ENCODE results near the gene HP1BP3.

The HP1BP3 gene

DNA sequence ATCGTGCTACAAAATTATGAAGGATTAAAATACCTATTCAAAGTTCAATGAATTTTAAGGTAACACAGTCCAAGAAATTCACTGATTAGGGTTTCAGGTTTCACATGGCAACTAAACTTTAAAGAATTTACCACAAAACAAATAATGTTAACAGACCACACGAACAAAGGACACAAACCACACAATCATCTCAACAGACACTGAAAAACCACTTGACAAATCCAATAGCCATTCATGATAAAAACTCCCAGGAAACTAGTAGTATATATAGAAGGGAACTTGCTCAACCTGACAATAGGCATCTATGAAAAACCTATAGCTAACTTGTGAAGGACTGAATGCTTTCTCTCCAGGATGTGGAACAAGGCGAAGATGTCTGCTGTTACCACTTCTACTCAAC lies 33.5 kb downstream of the HP1BP3 start:
- Histone ChIP-seq H3K27ac (ENCODE audit: low read depth, low read length, poor library complexity, severe bottlenecking) (no peak overlapping the region), H3K9me3 (ENCODE audit: low read length) (no peaks in the 10 kb centered on the region), H3K4me1 (ENCODE audit: insufficient read depth, low read length, severe bottlenecking) (no peaks in the 10 kb centered on the region), H3F3A (ENCODE audit: insufficient read depth, low read length) (no peaks in the 10 kb centered on the region; the same call in 1 of the 2 replicates), H3K4me3 (ENCODE audit: low read depth, low read length, poor library complexity, severe bottlenecking) (no peak overlapping the region), H3K4me2 (ENCODE audit: low read length) (no peak overlapping the region), H3K79me2 (ENCODE audit: insufficient read depth, low read length) (no peaks in the 10 kb centered on the region), H3K27me3 (ENCODE audit: insufficient read depth, low read length) (no peaks in the 10 kb centered on the region), H3K36me3 (ENCODE audit: insufficient read depth, low read length) (peaks cover 76% of the 10 kb centered on the region), H4K20me1 (ENCODE audit: insufficient read depth, low read length) (0 out of 2 replicates have a peak, but pooled peaks cover 3% of the 10 kb centered on the region), H2AFZ (ENCODE audit: low read length) (no peak overlapping the region), H3K9me2 (ENCODE audit: low read depth, low read length) (no peaks in the 10 kb centered on the region), H3K9ac (ENCODE audit: low read length) (no peak overlapping the region)
- TF ChIP-seq, protein P1, sequence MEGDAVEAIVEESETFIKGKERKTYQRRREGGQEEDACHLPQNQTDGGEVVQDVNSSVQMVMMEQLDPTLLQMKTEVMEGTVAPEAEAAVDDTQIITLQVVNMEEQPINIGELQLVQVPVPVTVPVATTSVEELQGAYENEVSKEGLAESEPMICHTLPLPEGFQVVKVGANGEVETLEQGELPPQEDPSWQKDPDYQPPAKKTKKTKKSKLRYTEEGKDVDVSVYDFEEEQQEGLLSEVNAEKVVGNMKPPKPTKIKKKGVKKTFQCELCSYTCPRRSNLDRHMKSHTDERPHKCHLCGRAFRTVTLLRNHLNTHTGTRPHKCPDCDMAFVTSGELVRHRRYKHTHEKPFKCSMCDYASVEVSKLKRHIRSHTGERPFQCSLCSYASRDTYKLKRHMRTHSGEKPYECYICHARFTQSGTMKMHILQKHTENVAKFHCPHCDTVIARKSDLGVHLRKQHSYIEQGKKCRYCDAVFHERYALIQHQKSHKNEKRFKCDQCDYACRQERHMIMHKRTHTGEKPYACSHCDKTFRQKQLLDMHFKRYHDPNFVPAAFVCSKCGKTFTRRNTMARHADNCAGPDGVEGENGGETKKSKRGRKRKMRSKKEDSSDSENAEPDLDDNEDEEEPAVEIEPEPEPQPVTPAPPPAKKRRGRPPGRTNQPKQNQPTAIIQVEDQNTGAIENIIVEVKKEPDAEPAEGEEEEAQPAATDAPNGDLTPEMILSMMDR (IDR thresholded peaks at IDR 0.05; ENCODE audit: low read length), result no peak
- TF ChIP-seq EZH2 (IDR thresholded peaks at IDR 0.05; ENCODE audit: borderline replicate concordance, low read length), result no peak

DNA sequence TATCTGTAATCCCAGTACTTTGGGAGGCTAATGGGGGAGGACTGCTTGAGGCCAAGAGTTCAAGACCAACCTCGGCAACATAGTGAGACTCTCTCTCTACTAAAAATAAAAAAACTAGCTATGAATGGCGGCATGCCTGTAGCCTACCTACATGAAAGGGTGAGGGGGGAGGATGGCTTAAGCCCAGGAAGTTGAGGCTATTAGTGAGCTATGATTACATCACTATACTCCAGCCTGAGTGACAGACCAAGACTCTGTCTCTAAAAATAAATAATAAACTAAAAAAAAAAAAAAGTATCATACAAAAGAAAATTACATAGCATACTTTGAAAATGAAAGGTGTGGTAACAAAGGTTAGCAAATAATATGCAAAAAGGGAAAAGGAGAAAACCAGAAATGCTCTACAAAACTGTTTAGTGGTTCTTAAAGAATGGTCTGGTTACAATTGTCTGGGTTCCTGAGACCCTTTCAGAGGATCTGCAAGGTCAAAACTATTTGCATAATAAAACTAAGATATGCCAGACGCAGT lies 35.6 kb downstream of the HP1BP3 start:
- Histone ChIP-seq H3K27ac (ENCODE audit: low read depth, low read length, poor library complexity, severe bottlenecking) (no peak overlapping the region), H3K4me3 (ENCODE audit: low read depth, low read length, poor library complexity, severe bottlenecking) (no peak overlapping the region), H3K27me3 (ENCODE audit: insufficient read depth, low read length) (no peaks in the 10 kb centered on the region), H3F3A (ENCODE audit: insufficient read depth, low read length) (no peaks in the 10 kb centered on the region; the same call in 1 of the 2 replicates), H3K4me1 (ENCODE audit: insufficient read depth, low read length, severe bottlenecking) (no peaks in the 10 kb centered on the region), H2AFZ (ENCODE audit: low read length) (no peak overlapping the region), H3K9ac (ENCODE audit: low read length) (no peak overlapping the region), H3K9me2 (ENCODE audit: low read depth, low read length) (no peaks in the 10 kb centered on the region), H4K20me1 (ENCODE audit: insufficient read depth, low read length) (0 out of 2 replicates have a peak, but pooled peaks cover 3% of the 10 kb centered on the region), H3K79me2 (ENCODE audit: insufficient read depth, low read length) (no peaks in the 10 kb centered on the region), H3K9me3 (ENCODE audit: low read length) (no peaks in the 10 kb centered on the region), H3K4me2 (ENCODE audit: low read length) (no peak overlapping the region), H3K36me3 (ENCODE audit: insufficient read depth, low read length) (peaks cover 78% of the 10 kb centered on the region)
- TF ChIP-seq EZH2 (IDR thresholded peaks at IDR 0.05; ENCODE audit: borderline replicate concordance, low read length), result no peak
- TF ChIP-seq, protein P1 (IDR thresholded peaks at IDR 0.05; ENCODE audit: low read length), result no peak

DNA sequence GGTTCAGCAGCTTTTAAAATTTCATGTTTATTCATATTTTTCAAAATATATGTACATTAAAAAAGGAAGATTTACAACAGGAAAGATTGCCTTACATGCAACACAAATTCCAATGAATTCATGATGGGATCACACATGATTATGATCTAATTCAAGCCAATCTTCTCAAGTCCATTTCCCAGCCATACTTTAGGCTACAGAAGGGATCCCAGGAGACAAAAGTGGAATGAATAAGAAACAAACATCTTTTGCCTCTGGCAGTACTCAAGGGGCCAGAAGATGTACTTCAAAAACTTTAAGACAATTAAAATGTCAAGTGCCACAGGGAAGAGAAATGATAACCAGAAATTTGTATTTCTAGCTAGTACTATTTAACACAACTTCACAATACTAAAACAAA lies 44.4 kb downstream of the HP1BP3 start:
- H3K4me2 ChIP-seq (ENCODE audit: low read length), result no peak overlapping the region
- no peaks in the 10 kb centered on the region for H3K79me2 ChIP-seq (ENCODE audit: insufficient read depth, low read length)
- H3K9ac ChIP-seq (ENCODE audit: low read length), result no peak overlapping the region
- no peak overlapping the region for H2AFZ ChIP-seq (ENCODE audit: low read length)
- H4K20me1 ChIP-seq (ENCODE audit: insufficient read depth, low read length), result no peaks in the 10 kb centered on the region
- H3K4me3 ChIP-seq (ENCODE audit: low read depth, low read length, poor library complexity, severe bottlenecking), result no peak overlapping the region
- TF ChIP-seq EZH2 (IDR thresholded peaks at IDR 0.05; ENCODE audit: borderline replicate concordance, low read length), result no peak
- TF ChIP-seq, protein P1 (IDR thresholded peaks at IDR 0.05; ENCODE audit: low read length), result no peak
- no peaks in the 10 kb centered on the region for H3K9me2 ChIP-seq (ENCODE audit: low read depth, low read length)
- peaks cover 97% of the 10 kb centered on the region for H3K36me3 ChIP-seq (ENCODE audit: insufficient read depth, low read length)
- H3K9me3 ChIP-seq (ENCODE audit: low read length), result no peaks in the 10 kb centered on the region
- no peak overlapping the region for H3K27ac ChIP-seq (ENCODE audit: low read depth, low read length, poor library complexity, severe bottlenecking)
- peaks cover 6% of the 10 kb centered on the region; the same call in 1 of the 2 replicates for H3F3A ChIP-seq (ENCODE audit: insufficient read depth, low read length)
- no peaks in the 10 kb centered on the region for H3K4me1 ChIP-seq (ENCODE audit: insufficient read depth, low read length, severe bottlenecking)
- no peaks in the 10 kb centered on the region for H3K27me3 ChIP-seq (ENCODE audit: insufficient read depth, low read length)

All from OCI-LY1 (cell line).